GM12878 (cell line): ENCODE data around the gene ZNF543. TPM values are rescaled to one million over a fixed set of nuclear protein-coding genes. Genes with fewer than 3 reads are reported as not detected.

Experiments
- ATAC-seq: fragments of 200-7000 bp; cut with Tn5 transposase; 3 replicates; pipeline ENCODE4 v1.9.1; 2020; ENCODE audit warnings: mild to moderate bottlenecking, moderate library complexity
- BruUV-seq: library from RNA; stranded (reverse); fragments of 400-500 nt; replicated peaks from 2 replicates; lab custom pipeline; 2021; lab: Mats Ljungman, UMichigan
- CTCF ChIA-PET: fragments of 300-600 bp; sonication (Branson Sonifier 250); formaldehyde crosslinking; extraction: SDS; loops from one replicate; lab custom pipeline; 2021; ENCODE audit warnings: inconsistent platforms; lab: Yijun Ruan, JAX
- POLR2A ChIA-PET: fragments of 350-600 bp; formaldehyde crosslinking; extraction: SDS; loops from one replicate; lab custom pipeline; 2021; ENCODE audit warnings: inconsistent platforms; lab: Charles Lee
- RAD21 ChIA-PET: fragments of 300-600 bp; sonication (Branson Sonifier 250); formaldehyde crosslinking; loops from one replicate; lab custom pipeline; 2023; ENCODE audit warnings: antibody characterized with exemption; ENCODE audit not compliant: unreplicated experiment; lab: Charles Lee
- SMC1A ChIA-PET: fragments of 300-600 bp; sonication (Branson Sonifier 250); formaldehyde crosslinking; loops from one replicate; lab custom pipeline; 2023; ENCODE audit not compliant: unreplicated experiment, uncharacterized antibody; lab: Charles Lee
- DNase-seq: peaks from one replicate; pipeline ENCODE4 v3.0.0-alpha.2; 2011; ENCODE audit warnings: low read depth, low spot score
- FAIRE-seq: peaks from 3 replicates; lab custom pipeline; 2011; peaks lifted over from hg19 to GRCh38; lab: Jason Lieb, UNC
- H2AFZ ChIP-seq: 2 replicates; pipeline ENCODE4 v1.6.0; 2011; ENCODE audit warnings: low read depth, low read length, control low read depth; ENCODE audit not compliant: control insufficient read depth
- H3K27ac ChIP-seq: 2 replicates; pipeline ENCODE4 v1.5.1; 2011; ENCODE audit warnings: control low read depth; ENCODE audit not compliant: control insufficient read depth, insufficient read depth
- H3K27me3 ChIP-seq, 2 experiments: replicated peaks in 1 of 2; 2 replicates each; pipeline versions ENCODE4 v1.6.0 to v1.6.1; 2011; ENCODE audit warnings: low read length in 1 of 2; ENCODE audit not compliant: control insufficient read depth in 2 of 2, insufficient read depth in 2 of 2
- H3K36me3 ChIP-seq, 2 experiments: 2 replicates each; pipeline ENCODE4 v1.5.1; 2011; ENCODE audit warnings: low read length in 1 of 2; ENCODE audit not compliant: control insufficient read depth in 2 of 2, insufficient read depth in 2 of 2
- H3K4me1 ChIP-seq: 2 replicates; pipeline ENCODE4 v1.6.1; 2011; ENCODE audit warnings: mild to moderate bottlenecking, low read length, moderate library complexity, mixed read lengths; ENCODE audit not compliant: control insufficient read depth, insufficient read depth
- H3K4me2 ChIP-seq: 2 replicates; pipeline ENCODE4 v1.6.0; 2011; ENCODE audit warnings: control low read depth; ENCODE audit not compliant: control insufficient read depth, insufficient read depth
- H3K4me3 ChIP-seq: fragments of 200-600 bp; sonication (generic); 2 replicates; pipeline ENCODE4 v1.5.1; 2016
- H3K79me2 ChIP-seq: 2 replicates; pipeline ENCODE4 v1.6.0; 2011; ENCODE audit warnings: low read length; ENCODE audit not compliant: control insufficient read depth, insufficient read depth
- H3K9ac ChIP-seq: 2 replicates; pipeline ENCODE4 v1.8.0; 2011; ENCODE audit warnings: low read length, control low read depth, mixed read lengths; ENCODE audit not compliant: control insufficient read depth, insufficient read depth
- H3K9me3 ChIP-seq: replicated peaks from 3 replicates; pipeline ENCODE4 v1.5.1; 2011; ENCODE audit warnings: mild to moderate bottlenecking, low read length; ENCODE audit not compliant: control insufficient read depth, insufficient read depth
- H4K20me1 ChIP-seq: 2 replicates; pipeline ENCODE4 v1.6.0; 2011; ENCODE audit not compliant: control insufficient read depth, insufficient read depth
- ATF7 ChIP-seq: fragments of 450-650 bp; IDR thresholded peaks from 2 replicates; pipeline ENCODE4 v1.6.1; 2016; ENCODE audit warnings: low read depth, mild to moderate bottlenecking
- BHLHE40 ChIP-seq, 2 experiments: fragments of 450-650 bp in 1 of 2; IDR thresholded peaks; 2 replicates each; pipeline ENCODE4 v1.6.1; 2011 to 2017; ENCODE audit warnings: low read depth in 2 of 2, borderline replicate concordance in 1 of 2, improper control_type of control experiment in 1 of 2, low read length in 1 of 2, mild to moderate bottlenecking in 1 of 2
- EP300 ChIP-seq, 2 experiments: fragments of 150-350 bp in 1 of 2; IDR thresholded peaks; 2 replicates each; pipeline ENCODE4 v1.6.1; 2011 to 2012; ENCODE audit warnings: low read depth in 2 of 2, low read length in 2 of 2, borderline replicate concordance in 1 of 2, improper control_type of control experiment in 1 of 2, inconsistent platforms in 1 of 2; ENCODE audit not compliant: control insufficient read depth in 1 of 2
- IRF4 ChIP-seq: IDR thresholded peaks from 2 replicates; pipeline ENCODE4 v1.6.1; 2011; ENCODE audit warnings: low read depth, low read length
- MEF2B ChIP-seq: fragments of 450-650 bp; IDR thresholded peaks from 2 replicates; pipeline ENCODE4 v1.6.1; 2018; ENCODE audit warnings: mild to moderate bottlenecking, moderate library complexity; ENCODE audit not compliant: partially characterized antibody, poor library complexity, severe bottlenecking
- MTA2 ChIP-seq: fragments of 450-650 bp; IDR thresholded peaks from 2 replicates; pipeline ENCODE4 v1.6.1; 2016; ENCODE audit warnings: low read depth, mild to moderate bottlenecking, moderate library complexity
- NR2F1 ChIP-seq: fragments of 450-650 bp; conservative IDR thresholded peaks from 2 replicates; pipeline ENCODE4 v1.6.1; 2017; ENCODE audit warnings: mild to moderate bottlenecking
- RUNX3 ChIP-seq: IDR thresholded peaks from 2 replicates; pipeline ENCODE4 v1.6.1; 2012; ENCODE audit warnings: low read length, inconsistent platforms
- SPI1 ChIP-seq: IDR thresholded peaks from 2 replicates; pipeline ENCODE4 v1.6.1; 2011; ENCODE audit warnings: low read depth, mild to moderate bottlenecking, low read length, moderate library complexity, borderline replicate concordance; ENCODE audit not compliant: insufficient read depth
- ZSCAN29 ChIP-seq: fragments of 450-650 bp; IDR thresholded peaks from 2 replicates; pipeline ENCODE4 v1.6.1; 2017; ENCODE audit warnings: mild to moderate bottlenecking, moderate library complexity
- ZZZ3 ChIP-seq: IDR thresholded peaks from 2 replicates; pipeline ENCODE4 v1.6.1; 2011; ENCODE audit warnings: low read depth; ENCODE audit not compliant: control insufficient read depth, insufficient read length
- WGBS: methylation state at CpG from one replicate; pipeline ENCODE4 v1.1.6; 2016; ENCODE audit warnings: low lambda C conversion rate; ENCODE audit not compliant: insufficient replicate concordance, insufficient coverage; ENCODE audit errors: missing lambda C conversion rate; 5-methylcytosine and 5-hydroxymethylcytosine counted together
- in situ Hi-C: fragments of 300-500 bp; cut with MboI; formaldehyde crosslinking; loops from 9 replicates; pipeline ENCODE4 v1.14.3; 2018; ENCODE audit warnings: mixed read lengths
- intact Hi-C: fragments of 100-400 bp; cut with micrococcal nuclease; formaldehyde crosslinking; loops from one replicate; pipeline ENCODE4 v1.14.2; 2022; ENCODE audit not compliant: unreplicated experiment
- polyA plus RNA-seq, 11 experiments: library from polyadenylated mRNA; depleted of rRNA in 4 of 11; unstranded in 6 of 11; stranded (reverse) in 5 of 11; fragments of >200 nt; fragmentation: Nextera tagmentation in 4 of 11; fragmentation: Illumina TruSeq in 1 of 11; extraction: Ambion mirVana in 4 of 11; extraction: Trizol in 1 of 11; gene quantifications; 1 replicate in 1 of 11; 2 replicates in 10 of 11; pipeline versions ENCODE4 v1.2.1 to v1.2.3, GENCODE V29; 2011 to 2016; ENCODE audit warnings: inconsistent platforms in 2 of 11, missing spikeins in 2 of 11, low read depth in 1 of 11
- total RNA-seq, 4 experiments: library from RNA; depleted of rRNA in 3 of 4; stranded (reverse); fragments of >200 nt in 3 of 4; fragmentation: Illumina TruSeq in 1 of 4; extraction: Trizol in 1 of 4; gene quantifications; 2 replicates each; pipeline versions ENCODE4 v1.2.1 to v1.2.3, GENCODE V29; 2013 to 2021
- TF ChIP-seq, protein P1 (sequence below): IDR thresholded peaks from 2 replicates; pipeline ENCODE4 v1.6.1; 2012; ENCODE audit warnings: improper control_type of control experiment, low read depth, low read length; ENCODE audit not compliant: insufficient replicate concordance
- TF ChIP-seq, protein P2 (sequence below): fragments of 450-650 bp; IDR thresholded peaks from 2 replicates; pipeline ENCODE4 v1.6.1; 2017; ENCODE audit warnings: mild to moderate bottlenecking, low read depth, inconsistent platforms; ENCODE audit not compliant: poor library complexity, severe bottlenecking
- TF ChIP-seq, protein P3 (sequence below): IDR thresholded peaks from 2 replicates; pipeline ENCODE4 v1.6.1; 2012; ENCODE audit warnings: low read depth, low read length, improper control_type of control experiment

Gene ZNF543
- total and polyA plus RNA-seq, 10 of the 15 experiments (the other 5 are each of a cell fraction or from before 2014, with no cell fraction given): 0.53 to 9.0 (median 3.5) TPM

DNA sequence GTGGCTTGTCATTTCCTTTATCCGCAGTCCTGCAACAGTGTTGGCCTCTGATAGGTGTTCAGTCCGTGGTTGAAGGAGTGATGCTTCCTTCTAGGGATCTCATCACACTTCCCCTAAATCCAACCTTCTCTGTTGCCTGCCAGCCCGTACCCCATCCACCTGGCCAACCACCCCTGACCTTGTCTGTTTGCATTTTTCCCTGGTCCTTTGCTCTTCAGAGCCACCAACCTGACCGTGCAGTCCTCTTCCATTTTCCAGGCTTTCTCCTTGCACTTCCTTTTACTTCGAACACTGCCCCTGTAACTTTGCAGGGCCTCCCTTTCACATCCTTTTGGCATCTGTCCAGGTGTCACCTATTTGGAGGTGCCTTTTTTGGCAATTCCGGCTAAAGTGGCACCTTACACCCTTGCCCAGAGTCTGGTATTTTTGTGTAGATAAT, 39.3 kb upstream of the ZNF543 start (continued):
- peak; percentile 45 for TF ChIP-seq SPI1
- TF ChIP-seq, protein P1, sequence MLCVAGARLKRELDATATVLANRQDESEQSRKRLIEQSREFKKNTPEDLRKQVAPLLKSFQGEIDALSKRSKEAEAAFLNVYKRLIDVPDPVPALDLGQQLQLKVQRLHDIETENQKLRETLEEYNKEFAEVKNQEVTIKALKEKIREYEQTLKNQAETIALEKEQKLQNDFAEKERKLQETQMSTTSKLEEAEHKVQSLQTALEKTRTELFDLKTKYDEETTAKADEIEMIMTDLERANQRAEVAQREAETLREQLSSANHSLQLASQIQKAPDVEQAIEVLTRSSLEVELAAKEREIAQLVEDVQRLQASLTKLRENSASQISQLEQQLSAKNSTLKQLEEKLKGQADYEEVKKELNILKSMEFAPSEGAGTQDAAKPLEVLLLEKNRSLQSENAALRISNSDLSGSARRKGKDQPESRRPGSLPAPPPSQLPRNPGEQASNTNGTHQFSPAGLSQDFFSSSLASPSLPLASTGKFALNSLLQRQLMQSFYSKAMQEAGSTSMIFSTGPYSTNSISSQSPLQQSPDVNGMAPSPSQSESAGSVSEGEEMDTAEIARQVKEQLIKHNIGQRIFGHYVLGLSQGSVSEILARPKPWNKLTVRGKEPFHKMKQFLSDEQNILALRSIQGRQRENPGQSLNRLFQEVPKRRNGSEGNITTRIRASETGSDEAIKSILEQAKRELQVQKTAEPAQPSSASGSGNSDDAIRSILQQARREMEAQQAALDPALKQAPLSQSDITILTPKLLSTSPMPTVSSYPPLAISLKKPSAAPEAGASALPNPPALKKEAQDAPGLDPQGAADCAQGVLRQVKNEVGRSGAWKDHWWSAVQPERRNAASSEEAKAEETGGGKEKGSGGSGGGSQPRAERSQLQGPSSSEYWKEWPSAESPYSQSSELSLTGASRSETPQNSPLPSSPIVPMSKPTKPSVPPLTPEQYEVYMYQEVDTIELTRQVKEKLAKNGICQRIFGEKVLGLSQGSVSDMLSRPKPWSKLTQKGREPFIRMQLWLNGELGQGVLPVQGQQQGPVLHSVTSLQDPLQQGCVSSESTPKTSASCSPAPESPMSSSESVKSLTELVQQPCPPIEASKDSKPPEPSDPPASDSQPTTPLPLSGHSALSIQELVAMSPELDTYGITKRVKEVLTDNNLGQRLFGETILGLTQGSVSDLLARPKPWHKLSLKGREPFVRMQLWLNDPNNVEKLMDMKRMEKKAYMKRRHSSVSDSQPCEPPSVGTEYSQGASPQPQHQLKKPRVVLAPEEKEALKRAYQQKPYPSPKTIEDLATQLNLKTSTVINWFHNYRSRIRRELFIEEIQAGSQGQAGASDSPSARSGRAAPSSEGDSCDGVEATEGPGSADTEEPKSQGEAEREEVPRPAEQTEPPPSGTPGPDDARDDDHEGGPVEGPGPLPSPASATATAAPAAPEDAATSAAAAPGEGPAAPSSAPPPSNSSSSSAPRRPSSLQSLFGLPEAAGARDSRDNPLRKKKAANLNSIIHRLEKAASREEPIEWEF: no peak
- TF ChIP-seq, all 136 proteins: peak for 9

DNA sequence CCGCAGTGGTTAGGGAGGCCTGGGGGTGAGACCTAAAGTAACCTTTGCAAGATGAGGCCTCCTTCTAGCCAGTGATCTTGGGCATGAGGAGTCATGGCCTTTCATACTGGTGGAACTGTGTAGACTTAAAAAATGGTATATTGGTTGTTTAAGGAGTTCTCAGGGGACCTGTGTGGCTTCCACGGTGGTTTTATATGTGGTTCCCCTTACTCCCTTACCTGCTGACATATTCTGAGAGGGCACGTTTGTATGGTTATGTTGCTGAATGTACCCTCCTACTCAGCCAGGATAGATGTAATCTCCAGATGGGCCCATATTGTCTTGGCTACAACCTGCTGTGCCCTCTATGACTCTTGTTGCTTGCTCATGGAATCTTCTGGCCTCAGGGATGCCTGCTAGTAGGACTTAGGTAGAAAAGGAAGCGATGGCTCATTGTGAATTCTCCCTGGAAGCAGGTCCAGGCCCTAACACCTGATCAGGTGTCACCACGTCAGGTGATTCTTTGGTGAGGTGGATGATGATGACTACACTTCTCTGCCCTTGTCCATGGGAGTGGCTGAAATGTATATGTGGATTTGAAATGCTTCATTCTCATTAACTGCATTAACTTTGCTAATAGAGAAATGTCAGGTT, 38.1 kb upstream of the ZNF543 start:
- Histone ChIP-seq H3K4me2 (peak overlapping the region; percentile 96), H3K79me2 (peaks cover 62% of the 10 kb centered on the region), H3K9me3 (no peaks in the 10 kb centered on the region; the same call in 1 of the 3 replicates), H3K9ac (peak overlapping the region; percentile 48), H3K4me3 (peak overlapping the region; percentile 86), H3K36me3 (peaks cover 6 to 26% of the 10 kb centered on the region in 2 experiments; a peak in 3 of 4 replicates), H3K4me1 (peaks cover 11% of the 10 kb centered on the region), H2AFZ (no peak overlapping the region), H3K27ac (peak overlapping the region; percentile 69), H3K27me3 (no peaks in the 10 kb centered on the region), H4K20me1 (peaks cover 7% of the 10 kb centered on the region)
- peak; percentile 52 for FAIRE-seq
- ChIA-PET POLR2A (no interaction called here), SMC1A (interaction anchor here (1.1 to 1.3 kb wide), 2 partner anchors 12 to 69 kb away, joined by 3 read pairs; partner anchors contain the start of gene ZNF304), RAD21 (no interaction called here), CTCF (no interaction called here)
- intact Hi-C loops (no loop called here), in situ Hi-C loops (no loop called here)
- WGBS: 35% methylated on average over 5 of the region's 5 CpGs
- peak; percentile 57 for DNase-seq
- ATAC-seq: peak; percentile 11
- BruUV-seq: no TSS peak
- peak in 1 of 2 experiments; percentile 30; a peak in 1 of 4 replicates for TF ChIP-seq EP300 (IDR thresholded peaks at IDR 0.05; ENCODE audit: borderline replicate concordance in 1 of 2, control insufficient read depth in 1 of 2, low read depth in 2 of 2, low read length in 2 of 2)
- peak; percentile 89 for TF ChIP-seq ZSCAN29
- TF ChIP-seq ATF7: peak; percentile 17; the same call in 1 of the 2 replicates
- TF ChIP-seq MEF2B: peak; percentile 80
- 0 out of 2 replicates have a peak, but pooled peaks have one; percentile 11 for TF ChIP-seq IRF4
- peak; percentile 90 for TF ChIP-seq NR2F1
- TF ChIP-seq, protein P2, sequence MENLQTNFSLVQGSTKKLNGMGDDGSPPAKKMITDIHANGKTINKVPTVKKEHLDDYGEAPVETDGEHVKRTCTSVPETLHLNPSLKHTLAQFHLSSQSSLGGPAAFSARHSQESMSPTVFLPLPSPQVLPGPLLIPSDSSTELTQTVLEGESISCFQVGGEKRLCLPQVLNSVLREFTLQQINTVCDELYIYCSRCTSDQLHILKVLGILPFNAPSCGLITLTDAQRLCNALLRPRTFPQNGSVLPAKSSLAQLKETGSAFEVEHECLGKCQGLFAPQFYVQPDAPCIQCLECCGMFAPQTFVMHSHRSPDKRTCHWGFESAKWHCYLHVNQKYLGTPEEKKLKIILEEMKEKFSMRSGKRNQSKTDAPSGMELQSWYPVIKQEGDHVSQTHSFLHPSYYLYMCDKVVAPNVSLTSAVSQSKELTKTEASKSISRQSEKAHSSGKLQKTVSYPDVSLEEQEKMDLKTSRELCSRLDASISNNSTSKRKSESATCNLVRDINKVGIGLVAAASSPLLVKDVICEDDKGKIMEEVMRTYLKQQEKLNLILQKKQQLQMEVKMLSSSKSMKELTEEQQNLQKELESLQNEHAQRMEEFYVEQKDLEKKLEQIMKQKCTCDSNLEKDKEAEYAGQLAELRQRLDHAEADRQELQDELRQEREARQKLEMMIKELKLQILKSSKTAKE: peak; percentile 45
- TF ChIP-seq RUNX3: peak; percentile 88
- TF ChIP-seq ZZZ3: no peak
- TF ChIP-seq, protein P3, sequence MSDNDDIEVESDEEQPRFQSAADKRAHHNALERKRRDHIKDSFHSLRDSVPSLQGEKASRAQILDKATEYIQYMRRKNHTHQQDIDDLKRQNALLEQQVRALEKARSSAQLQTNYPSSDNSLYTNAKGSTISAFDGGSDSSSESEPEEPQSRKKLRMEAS: 0 out of 2 replicates have a peak, but pooled peaks have one; percentile 11
- peak; percentile 91 to 93 for TF ChIP-seq BHLHE40 (IDR thresholded peaks at IDR 0.05; ENCODE audit: borderline replicate concordance in 1 of 2, low read depth in 2 of 2, low read length in 1 of 2)
- peak; percentile 36; the same call in 1 of the 2 replicates for TF ChIP-seq MTA2
